ENCODE data around the gene WHRN. TPM values are rescaled to one million over a fixed set of nuclear protein-coding genes. Genes with fewer than 3 reads are reported as not detected.

Gene WHRN
- total RNA-seq, 1 experiment from 2014 or later: 1.4 TPM

GRCh38 chr9:114513959-114514267, 8.6 kb upstream of the WHRN start:
- H3K9me3 ChIP-seq: no peaks in the 10 kb centered on the region
- no peak for DNase-seq
- H3K27me3 ChIP-seq (replicated peaks; ENCODE audit: control insufficient read depth, insufficient read depth, low read length): 0 out of 2 replicates have a peak, but pooled peaks cover 2% of the 10 kb centered on the region
- intact Hi-C loops (cut with micrococcal nuclease; ENCODE audit: unreplicated experiment): no loop called here
- Mint-ChIP-seq H3K36me3 (ENCODE audit: insufficient read depth, unreplicated experiment) (no peaks in the 10 kb centered on the region), H3K4me3 (ENCODE audit: unreplicated experiment) (no peak overlapping the region), H3K27ac (ENCODE audit: unreplicated experiment) (no peak overlapping the region), H3K27me3 (ENCODE audit: insufficient read depth, unreplicated experiment) (peaks cover 29% of the 10 kb centered on the region), H3K4me1 (ENCODE audit: low read depth, unreplicated experiment) (no peaks in the 10 kb centered on the region), H3K9me3 (ENCODE audit: unreplicated experiment) (no peaks in the 10 kb centered on the region)
- no peaks in the 10 kb centered on the region for H3K4me1 ChIP-seq
- H3K36me3 ChIP-seq (ENCODE audit: control insufficient read depth, insufficient read depth, low read length): no peaks in the 10 kb centered on the region
- TF ChIP-seq, protein P1, sequence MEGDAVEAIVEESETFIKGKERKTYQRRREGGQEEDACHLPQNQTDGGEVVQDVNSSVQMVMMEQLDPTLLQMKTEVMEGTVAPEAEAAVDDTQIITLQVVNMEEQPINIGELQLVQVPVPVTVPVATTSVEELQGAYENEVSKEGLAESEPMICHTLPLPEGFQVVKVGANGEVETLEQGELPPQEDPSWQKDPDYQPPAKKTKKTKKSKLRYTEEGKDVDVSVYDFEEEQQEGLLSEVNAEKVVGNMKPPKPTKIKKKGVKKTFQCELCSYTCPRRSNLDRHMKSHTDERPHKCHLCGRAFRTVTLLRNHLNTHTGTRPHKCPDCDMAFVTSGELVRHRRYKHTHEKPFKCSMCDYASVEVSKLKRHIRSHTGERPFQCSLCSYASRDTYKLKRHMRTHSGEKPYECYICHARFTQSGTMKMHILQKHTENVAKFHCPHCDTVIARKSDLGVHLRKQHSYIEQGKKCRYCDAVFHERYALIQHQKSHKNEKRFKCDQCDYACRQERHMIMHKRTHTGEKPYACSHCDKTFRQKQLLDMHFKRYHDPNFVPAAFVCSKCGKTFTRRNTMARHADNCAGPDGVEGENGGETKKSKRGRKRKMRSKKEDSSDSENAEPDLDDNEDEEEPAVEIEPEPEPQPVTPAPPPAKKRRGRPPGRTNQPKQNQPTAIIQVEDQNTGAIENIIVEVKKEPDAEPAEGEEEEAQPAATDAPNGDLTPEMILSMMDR (IDR thresholded peaks at IDR 0.05; ENCODE audit: insufficient read depth in 1 of 2, low read depth in 1 of 2, low read length in 1 of 2, severe bottlenecking in 1 of 2, unreplicated experiment in 1 of 2): no peak
- BruUV-seq (replicated peaks): no TSS peak
- H3K4me3 ChIP-seq (ENCODE audit: low read depth, low read length): no peak overlapping the region
- ChIA-PET POLR2A (no interaction called here), CTCF (no interaction called here)

GRCh38 chr9:114513055-114513958, 8.0 kb upstream of the WHRN start:
- BruUV-seq (replicated peaks): no TSS peak
- Mint-ChIP-seq H3K27ac (ENCODE audit: unreplicated experiment) (no peak overlapping the region), H3K4me3 (ENCODE audit: unreplicated experiment) (no peak overlapping the region), H3K4me1 (ENCODE audit: low read depth, unreplicated experiment) (no peaks in the 10 kb centered on the region), H3K9me3 (ENCODE audit: unreplicated experiment) (no peaks in the 10 kb centered on the region), H3K27me3 (ENCODE audit: insufficient read depth, unreplicated experiment) (peaks cover 33% of the 10 kb centered on the region), H3K36me3 (ENCODE audit: insufficient read depth, unreplicated experiment) (no peaks in the 10 kb centered on the region)
- DNase-seq: no peak
- TF ChIP-seq, protein P1 (IDR thresholded peaks at IDR 0.05; ENCODE audit: insufficient read depth in 1 of 2, low read depth in 1 of 2, low read length in 1 of 2, severe bottlenecking in 1 of 2, unreplicated experiment in 1 of 2): no peak
- Histone ChIP-seq H3K4me3 (ENCODE audit: low read depth, low read length) (no peak overlapping the region), H3K4me1 (no peaks in the 10 kb centered on the region), H3K36me3 (ENCODE audit: control insufficient read depth, insufficient read depth, low read length) (no peaks in the 10 kb centered on the region), H3K27me3 (replicated peaks; ENCODE audit: control insufficient read depth, insufficient read depth, low read length) (peaks cover 2% of the 10 kb centered on the region; the same call in 1 of the 2 replicates), H3K9me3 (no peaks in the 10 kb centered on the region)
- CTCF ChIA-PET: no interaction called here
- intact Hi-C loops (cut with micrococcal nuclease; ENCODE audit: unreplicated experiment): no loop called here
- POLR2A ChIA-PET: no interaction called here

- no peak overlapping the region for H3K27ac Mint-ChIP-seq (ENCODE audit: unreplicated experiment)
- no TSS peak for BruUV-seq (replicated peaks)
- H3K4me1 Mint-ChIP-seq (ENCODE audit: low read depth, unreplicated experiment): no peaks in the 10 kb centered on the region
- CTCF ChIA-PET: no interaction called here
- Histone ChIP-seq H3K9me3 (no peaks in the 10 kb centered on the region), H3K27me3 (replicated peaks; ENCODE audit: control insufficient read depth, insufficient read depth, low read length) (peaks cover 2% of the 10 kb centered on the region; the same call in 1 of the 2 replicates), H3K4me1 (no peaks in the 10 kb centered on the region), H3K36me3 (ENCODE audit: control insufficient read depth, insufficient read depth, low read length) (no peaks in the 10 kb centered on the region), H3K4me3 (ENCODE audit: low read depth, low read length) (no peak overlapping the region)
- DNase-seq: no peak
- H3K36me3 Mint-ChIP-seq (ENCODE audit: insufficient read depth, unreplicated experiment): no peaks in the 10 kb centered on the region
- intact Hi-C loops (cut with micrococcal nuclease; ENCODE audit: unreplicated experiment): no loop called here
- TF ChIP-seq, protein P1 (IDR thresholded peaks at IDR 0.05; ENCODE audit: insufficient read depth in 1 of 2, low read depth in 1 of 2, low read length in 1 of 2, severe bottlenecking in 1 of 2, unreplicated experiment in 1 of 2): no peak
- POLR2A ChIA-PET: no interaction called here
- no peaks in the 10 kb centered on the region for H3K9me3 Mint-ChIP-seq (ENCODE audit: unreplicated experiment)
- peaks cover 35% of the 10 kb centered on the region for H3K27me3 Mint-ChIP-seq (ENCODE audit: insufficient read depth, unreplicated experiment)
- H3K4me3 Mint-ChIP-seq (ENCODE audit: unreplicated experiment): no peak overlapping the region
These were observed 7.0 kb upstream of the WHRN start for GRCh38 chr9:114511978-114512874.
